SK-N-DZ (cell line): ENCODE measurements around the gene PDLIM5.
"Not testable (repeated sequence)": the region's sequence is repeated elsewhere in the genome, so short reads cannot be mapped to it uniquely, and the experiment has no call there.

Source experiments
- DNase-seq: peaks from one replicate; pipeline ENCODE4 v3.0.0-alpha.2; 2015; ENCODE audit warnings: low spot score

Gene PDLIM5

DNA sequence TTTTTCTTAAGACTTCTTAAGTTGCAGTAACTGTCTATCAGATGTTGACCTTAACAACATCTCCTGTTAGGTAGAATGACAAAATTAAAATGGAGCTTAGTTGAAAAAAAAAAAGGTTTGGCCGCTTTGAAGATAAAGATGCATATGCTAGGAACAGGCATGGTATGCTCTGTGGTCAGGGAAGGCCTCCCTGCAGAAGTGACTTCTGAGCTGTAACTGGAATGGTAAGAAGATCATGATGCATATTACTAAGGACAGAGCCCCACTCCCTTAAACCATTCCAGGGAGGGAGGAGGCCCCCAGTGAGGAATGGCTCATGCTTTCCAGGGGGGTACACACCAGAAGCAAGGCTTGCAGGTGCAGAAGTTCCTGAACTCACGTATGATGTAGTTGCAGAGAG, 43.7 kb downstream of the PDLIM5 start:
- no peak for DNase-seq

DNA sequence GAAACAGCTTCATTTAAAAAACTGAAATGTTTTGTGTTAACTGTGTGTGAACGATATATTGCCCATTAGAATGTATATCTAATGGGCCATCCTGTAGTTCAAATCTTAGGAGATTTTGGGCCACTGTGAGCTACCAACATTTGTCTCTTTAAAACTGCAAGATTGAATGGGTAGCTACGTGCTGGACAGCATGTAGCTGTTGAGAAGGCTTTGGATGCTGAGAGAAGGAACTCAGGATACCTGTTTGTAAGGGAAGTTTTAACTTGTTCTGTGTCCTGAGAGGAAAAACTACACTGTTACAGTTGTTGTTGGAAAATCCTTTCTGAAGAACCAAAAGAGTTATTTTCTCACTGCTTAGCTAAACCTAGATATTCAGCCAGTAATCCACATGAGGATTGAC, 45.9 kb downstream of the PDLIM5 start:
- no peak for DNase-seq

DNA sequence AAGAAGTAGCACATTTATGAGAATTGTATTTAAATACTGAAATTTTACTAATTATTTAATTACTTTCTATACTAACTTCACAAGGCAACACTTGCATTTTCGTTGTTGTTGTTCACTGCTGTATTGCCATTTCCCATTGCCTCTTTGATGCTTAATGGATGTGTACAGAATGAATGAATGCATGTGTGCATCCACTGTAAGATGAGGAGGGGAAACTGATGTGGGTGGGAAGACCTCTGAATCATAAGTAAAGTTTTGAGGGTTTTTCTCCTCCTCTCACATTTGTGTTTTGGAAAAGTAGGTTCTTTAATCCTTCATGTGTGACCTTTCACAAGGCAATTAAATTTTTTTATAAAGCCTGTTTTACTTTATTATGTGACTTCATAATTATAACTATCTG, 46.8 kb downstream of the PDLIM5 start:
- no peak for DNase-seq

- DNase-seq = no peak
Measured at GRCh38 chr4:94500685-94501084, 48.9 kb downstream of the PDLIM5 start.

DNA sequence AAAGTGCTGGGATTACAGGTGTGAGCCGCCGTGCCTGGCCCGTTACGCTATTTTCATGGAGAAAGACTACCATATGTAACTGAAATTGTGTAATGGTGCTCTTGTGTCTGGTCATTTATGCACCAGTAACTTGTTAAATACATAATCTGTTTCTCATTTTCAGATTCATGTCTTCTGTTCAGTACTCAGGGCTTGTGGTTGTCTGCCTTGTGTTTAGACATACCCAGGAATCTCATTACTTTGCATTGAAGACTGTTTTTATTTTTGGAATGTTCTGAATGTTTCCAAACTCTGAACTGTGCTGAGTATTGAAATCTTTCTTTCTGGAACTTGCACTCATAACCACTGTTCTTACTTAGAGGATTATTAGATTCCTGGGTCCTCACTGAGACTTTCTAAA, 52.8 kb downstream of the PDLIM5 start:
- DNase-seq = no peak

DNA sequence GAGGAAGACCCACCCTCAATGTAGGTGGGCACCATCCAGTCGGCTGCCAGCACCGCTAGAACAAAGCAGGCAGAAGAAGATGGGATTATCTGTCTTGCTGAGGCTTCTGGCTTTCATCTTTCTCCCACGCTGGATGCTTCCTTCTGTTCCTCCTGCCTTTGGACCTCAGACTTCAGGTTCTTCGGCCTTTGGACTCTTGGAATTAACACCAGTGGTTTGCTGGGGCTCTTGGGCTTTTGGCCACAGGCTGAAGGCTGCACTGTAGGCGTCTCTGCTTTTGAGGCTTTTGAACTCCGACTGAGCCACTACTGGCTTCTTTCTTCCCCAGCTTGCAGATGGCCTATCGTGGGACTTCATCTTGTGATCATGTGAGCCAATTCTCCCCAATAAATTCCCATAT, 55.1 kb downstream of the PDLIM5 start:
- no peak for DNase-seq

GRCh38 chr4:94507281-94507680, 55.5 kb downstream of the PDLIM5 start:
- no peak for DNase-seq

DNA sequence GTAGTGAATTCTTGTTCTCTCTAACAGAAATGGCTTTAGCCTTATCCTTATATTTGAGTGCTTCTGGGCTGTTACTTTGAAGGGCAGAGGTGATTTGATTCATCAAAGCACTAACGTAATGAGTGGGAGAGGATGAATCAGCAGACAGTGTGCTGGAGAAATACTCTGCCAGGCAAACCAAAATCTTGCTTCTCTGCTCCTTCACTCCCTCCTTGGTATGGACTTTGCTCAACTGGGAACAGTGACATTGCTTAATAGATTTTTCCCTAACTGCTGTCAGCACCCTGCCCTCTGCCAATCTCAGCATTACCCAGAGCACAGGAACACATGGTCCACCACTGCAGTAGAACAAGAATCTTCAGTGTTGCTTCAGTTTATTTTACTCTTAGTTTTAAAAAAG, 56.0 kb downstream of the PDLIM5 start:
- DNase-seq = no peak

- DNase-seq = no peak
Measured at GRCh38 chr4:94508296-94508695, 56.6 kb downstream of the PDLIM5 start.

DNA sequence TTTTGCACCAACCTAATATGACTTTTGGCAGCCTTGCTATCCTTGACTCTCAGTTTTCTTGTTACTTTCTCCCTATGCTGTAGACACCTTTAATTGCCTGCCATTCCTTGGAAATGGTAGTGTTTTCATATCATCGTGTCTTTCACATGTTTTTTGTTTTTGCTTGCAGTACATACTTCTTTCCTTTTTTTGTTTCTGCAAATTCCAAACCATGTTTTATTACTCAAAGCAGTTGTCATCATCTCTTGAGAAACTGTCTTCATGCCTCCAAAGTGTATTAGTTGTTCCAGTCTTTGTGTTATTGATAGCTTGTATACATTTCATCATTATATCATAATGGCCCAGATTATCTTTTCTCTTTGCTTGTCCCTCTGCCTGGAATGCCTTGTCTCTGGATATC, 57.1 kb downstream of the PDLIM5 start:
- no peak for DNase-seq

DNA sequence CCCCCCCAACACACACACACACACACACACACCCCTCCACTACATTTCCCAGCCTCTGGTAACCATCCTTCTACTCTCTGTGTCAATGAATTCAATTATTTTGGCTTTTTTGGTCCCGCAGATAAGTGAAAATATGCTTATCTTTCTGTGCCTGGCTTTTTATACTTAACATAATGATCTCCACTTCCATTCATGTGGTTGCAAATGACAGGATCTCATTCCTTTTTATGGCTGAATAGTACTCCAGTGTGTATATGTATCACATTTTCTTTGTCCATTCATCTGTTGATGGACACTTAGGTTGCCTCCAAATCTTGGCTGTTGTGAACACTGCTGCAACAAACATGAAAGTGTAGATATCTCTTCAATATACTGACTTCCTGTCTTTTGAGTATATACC, 59.8 kb downstream of the PDLIM5 start:
- DNase-seq = no peak

DNA sequence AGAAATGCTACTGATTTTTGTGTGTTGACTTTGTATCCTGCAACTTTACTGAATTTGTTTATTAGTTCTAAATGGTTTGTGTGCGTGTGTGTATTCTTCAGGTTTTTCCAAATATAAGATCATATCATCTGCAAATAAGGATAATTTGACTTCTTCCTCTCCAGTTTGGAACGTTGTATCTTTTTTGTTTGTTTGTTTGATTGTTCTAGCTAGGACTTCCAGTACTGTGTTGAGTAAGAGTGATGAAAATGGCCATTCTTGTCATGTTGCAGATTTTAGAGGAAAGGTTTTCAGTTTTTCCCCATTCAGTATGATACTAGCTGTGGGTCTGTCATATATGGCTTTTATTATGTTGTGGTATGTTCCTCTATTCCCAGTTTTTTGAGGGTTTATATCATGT, 61.8 kb downstream of the PDLIM5 start:
- not testable (repeated sequence) for DNase-seq

DNA sequence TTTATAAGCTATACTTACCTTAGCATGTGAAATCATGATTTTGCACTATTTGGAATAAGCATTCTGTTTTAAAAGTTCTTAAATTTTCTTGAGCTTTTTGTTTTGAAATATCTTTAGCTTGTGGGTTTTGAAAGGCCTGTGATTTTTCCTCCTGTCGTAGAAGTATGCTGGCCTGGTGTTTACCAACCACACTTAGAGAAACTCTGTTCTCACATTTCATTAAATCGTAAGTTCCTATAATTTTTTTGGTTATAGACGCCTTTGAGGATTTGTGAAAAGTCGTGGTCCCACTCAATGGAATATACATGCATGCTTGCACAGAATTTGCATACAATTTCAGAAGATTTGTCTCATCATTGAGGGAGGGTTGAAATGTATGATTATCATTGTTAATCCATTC, 63.6 kb downstream of the PDLIM5 start:
- no peak for DNase-seq

- no peak for DNase-seq
Measured at GRCh38 chr4:94516067-94516466, 64.3 kb downstream of the PDLIM5 start.

GRCh38 chr4:94516999-94517398, 65.3 kb downstream of the PDLIM5 start:
- no peak for DNase-seq

GRCh38 chr4:94517492-94517891, 65.8 kb downstream of the PDLIM5 start:
- no peak for DNase-seq

DNA sequence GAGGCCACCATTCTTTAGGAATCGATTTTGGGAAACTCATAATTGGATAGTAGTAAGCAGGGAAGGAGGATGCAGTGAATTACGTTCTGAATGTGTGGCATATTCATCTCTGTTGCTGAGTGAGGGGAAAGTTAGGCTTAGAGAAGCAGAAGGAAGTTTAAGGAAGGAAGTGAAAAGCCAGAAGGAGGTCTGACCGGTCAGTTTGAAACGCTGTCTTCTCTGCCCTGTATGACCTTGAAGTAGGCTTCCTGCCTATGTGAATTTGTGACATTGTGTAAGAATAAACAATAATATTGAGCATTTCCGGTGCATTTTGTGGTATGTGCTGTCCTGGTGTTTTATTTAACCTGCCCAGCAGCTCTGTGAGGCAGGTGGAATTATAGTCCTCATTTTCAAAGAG, 67.3 kb downstream of the PDLIM5 start:
- DNase-seq = no peak

DNA sequence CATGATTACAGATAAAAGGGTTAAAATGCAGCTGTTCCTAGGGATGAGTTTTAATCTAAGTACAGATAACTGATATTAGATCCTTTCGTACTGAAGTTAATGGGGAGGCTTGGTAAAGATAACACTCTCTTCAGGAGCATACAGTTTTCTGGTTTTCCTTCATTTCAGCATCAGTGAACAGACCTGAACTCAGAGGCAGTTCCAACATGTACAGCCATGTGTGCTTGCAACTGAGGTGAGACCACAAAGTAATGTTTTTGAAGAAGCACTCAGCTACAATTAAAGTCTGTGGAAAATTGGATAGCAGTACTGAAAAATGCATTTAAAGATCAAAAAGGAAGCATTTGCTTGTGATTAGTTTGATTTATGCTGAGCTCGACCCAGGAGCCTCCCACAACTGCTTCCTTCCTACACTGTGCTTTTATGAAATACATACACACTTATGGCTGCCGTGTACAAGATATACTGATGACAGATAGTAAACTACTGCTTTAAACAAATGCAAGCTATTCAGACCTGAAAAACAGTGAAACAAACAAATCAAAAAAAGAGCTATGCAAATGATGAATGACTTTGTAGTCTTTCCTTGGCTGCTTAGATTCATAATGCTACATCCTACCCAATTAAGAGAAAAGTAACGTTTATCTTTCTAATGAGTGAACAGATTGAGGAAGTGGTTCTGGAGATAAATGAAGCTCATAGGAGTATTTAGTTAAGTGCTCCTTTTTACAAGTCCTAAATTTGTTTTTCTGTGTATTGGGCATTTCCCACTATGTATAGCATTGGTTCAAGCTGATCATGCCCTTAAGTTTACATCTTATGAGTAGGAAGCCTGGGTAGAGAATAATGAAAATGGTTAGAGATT, 68.4 kb downstream of the PDLIM5 start:
- DNase-seq = peak; percentile 4

GRCh38 chr4:94523033-94523580, 71.4 kb downstream of the PDLIM5 start:
- no peak for DNase-seq

- DNase-seq = no peak
Measured at GRCh38 chr4:94523617-94524016, 71.9 kb downstream of the PDLIM5 start.

DNA sequence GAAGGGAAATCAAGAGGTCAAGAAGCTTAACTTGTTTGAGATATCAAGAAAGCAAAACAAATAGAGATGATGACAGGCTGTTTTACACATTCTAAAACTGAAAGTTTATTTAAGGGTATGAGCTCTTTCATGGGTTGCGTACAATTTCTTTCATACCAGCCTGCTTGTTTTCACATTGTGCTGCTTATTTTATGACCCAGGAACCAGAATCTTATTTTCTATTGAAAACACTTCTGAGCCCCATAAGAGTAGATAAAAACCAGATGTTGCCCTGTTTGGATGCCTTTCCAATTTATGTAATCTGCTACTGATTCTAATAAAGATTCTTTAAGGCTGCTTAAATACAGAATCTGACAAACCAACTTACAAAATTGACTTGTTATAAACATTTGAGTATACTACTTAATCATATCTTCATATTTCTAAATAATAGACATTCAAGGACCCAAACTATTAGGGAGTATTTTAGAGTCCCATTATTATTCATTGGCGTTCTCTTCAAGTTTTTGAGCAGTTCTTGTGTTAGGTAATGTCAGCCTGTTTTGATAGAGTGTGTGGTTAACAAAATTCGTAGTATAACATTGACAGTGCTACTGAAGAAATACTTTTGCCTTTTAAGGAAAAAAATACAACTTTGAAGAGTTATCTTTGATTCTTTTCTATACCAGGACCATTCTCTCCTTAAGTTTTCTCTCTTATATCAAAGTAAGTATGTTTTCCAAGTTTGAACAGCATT, 74.4 kb downstream of the PDLIM5 start:
- no peak for DNase-seq

GRCh38 chr4:94527556-94528233, 76.0 kb downstream of the PDLIM5 start:
- DNase-seq = no peak
